HG02763 (cell line): ENCODE measurements around the gene NAV2.

Source experiments
- ATAC-seq: cut with Tn5 transposase; IDR thresholded peaks from one replicate; pipeline ENCODE4 v1.9.1; 2021; ENCODE audit warnings: mild to moderate bottlenecking, moderate library complexity; ENCODE audit not compliant: unreplicated experiment

NAV2 gene

GRCh38 chr11:19714387-19715363, 2.0 kb downstream of the NAV2 start:
- no peak for ATAC-seq

GRCh38 chr11:19715373-19715772, 2.7 kb downstream of the NAV2 start:
- ATAC-seq, result no peak

GRCh38 chr11:19718051-19718450, 5.4 kb downstream of the NAV2 start:
- ATAC-seq, result no peak

GRCh38 chr11:19718951-19719350, 6.3 kb downstream of the NAV2 start:
- no peak for ATAC-seq

- ATAC-seq, result no peak
These were observed 7.3 kb downstream of the NAV2 start for GRCh38 chr11:19719960-19720359.

- no peak for ATAC-seq
These were observed 8.5 kb downstream of the NAV2 start for GRCh38 chr11:19721176-19721575.

- no peak for ATAC-seq
These were observed 10.1 kb downstream of the NAV2 start for GRCh38 chr11:19722702-19723101.

GRCh38 chr11:19723572-19724342, 11.1 kb downstream of the NAV2 start:
- no peak for ATAC-seq

GRCh38 chr11:19724765-19725164, 12.1 kb downstream of the NAV2 start:
- no peak for ATAC-seq

GRCh38 chr11:19725379-19726079, 12.9 kb downstream of the NAV2 start:
- no peak for ATAC-seq

- ATAC-seq, result no peak
These were observed 14.6 kb downstream of the NAV2 start for GRCh38 chr11:19727246-19727645.

- ATAC-seq, result no peak
These were observed 15.8 kb downstream of the NAV2 start for GRCh38 chr11:19728436-19728835.

GRCh38 chr11:19729141-19729540, 16.5 kb downstream of the NAV2 start:
- no peak for ATAC-seq

GRCh38 chr11:19730373-19730772, 17.7 kb downstream of the NAV2 start:
- no peak for ATAC-seq

GRCh38 chr11:19734171-19734570, 21.5 kb downstream of the NAV2 start:
- no peak for ATAC-seq

GRCh38 chr11:19735157-19735908, 22.7 kb downstream of the NAV2 start:
- ATAC-seq, result no peak

- ATAC-seq, result no peak
These were observed 23.4 kb downstream of the NAV2 start for GRCh38 chr11:19735909-19736498.

GRCh38 chr11:19736831-19737230, 24.2 kb downstream of the NAV2 start:
- no peak for ATAC-seq

GRCh38 chr11:19737575-19737974, 24.9 kb downstream of the NAV2 start:
- ATAC-seq, result no peak

GRCh38 chr11:19738124-19738523, 25.5 kb downstream of the NAV2 start:
- ATAC-seq, result no peak
